Breast epithelium (tissue), 4 donors: ENCODE data around the gene SPNS2. TPM values are rescaled to one million over a fixed set of nuclear protein-coding genes. Genes with fewer than 3 reads are reported as not detected.

ENCODE experiments used
- DNase-seq, 2 donors: peaks; one replicate each; pipeline ENCODE4 v3.0.0-alpha.2; 2019; ENCODE audit warnings: low spot score in 2 of 2
- H3K27ac ChIP-seq, 2 donors: fragments of 200-600 bp; sonication (generic) in 1 of 2; one replicate each; pipeline ENCODE4 v1.5.1; 2016 to 2019; ENCODE audit warnings: mild to moderate bottlenecking in 1 of 2
- H3K27me3 ChIP-seq, 2 donors: fragments of 200-600 bp; sonication (generic) in 1 of 2; one replicate each; pipeline versions ENCODE4 v1.5.1 to v1.6.0; 2017 to 2019; ENCODE audit warnings: control low read depth in 1 of 2, mild to moderate bottlenecking in 1 of 2
- H3K36me3 ChIP-seq: fragments of 200-600 bp; one replicate; pipeline ENCODE4 v1.5.1; 2019
- H3K4me1 ChIP-seq, 2 donors: fragments of 200-600 bp; sonication (generic); one replicate each; pipeline ENCODE4 v1.5.1; 2016 to 2019; ENCODE audit warnings: control low read depth in 1 of 2
- H3K4me3 ChIP-seq, 3 donors: fragments of 200-600 bp; sonication (generic); 1 replicate in 2 of 3; 2 replicates in 1 of 3; pipeline ENCODE4 v1.5.1; 2016 to 2019; ENCODE audit warnings: mild to moderate bottlenecking in 3 of 3, moderate library complexity in 2 of 3
- H3K9me3 ChIP-seq, 2 donors: fragments of 200-600 bp; sonication (generic) in 1 of 2; one replicate each; pipeline ENCODE4 v1.5.1; 2016 to 2019; ENCODE audit warnings: control low read depth in 1 of 2
- POLR2A ChIP-seq: fragments of 450-650 bp; IDR thresholded peaks from one replicate; pipeline ENCODE4 v1.6.1; 2016; ENCODE audit warnings: antibody characterized with exemption, mild to moderate bottlenecking, moderate library complexity
- POLR2AphosphoS5 ChIP-seq, 3 donors: sonication (generic); formaldehyde crosslinking; IDR thresholded peaks; one replicate each; pipeline ENCODE4 v1.6.1; 2017; ENCODE audit warnings: antibody characterized with exemption in 3 of 3
- intact Hi-C: fragments of 100-400 bp; cut with DNase I; formaldehyde crosslinking; loops from one replicate; pipeline ENCODE4 v1.15.1; 2023; ENCODE audit warnings: low total_unique reads
- total RNA-seq, 3 donors: library from RNA; depleted of rRNA; stranded (reverse); fragments of >200 nt; gene quantifications; one replicate each; pipeline ENCODE4 v1.1.0, GENCODE V29; 2016
- TF ChIP-seq, protein P1 (sequence below), 3 donors: fragments of 450-650 bp; IDR thresholded peaks; one replicate each; pipeline ENCODE4 v1.5.1; 2016 to 2017; ENCODE audit warnings: antibody characterized with exemption in 3 of 3, mild to moderate bottlenecking in 3 of 3, moderate library complexity in 3 of 3

The SPNS2 gene
- total RNA-seq, 3 donors from 2014 or later = 5.3 to 14.1 (median 11.5) TPM

- H3K36me3 ChIP-seq = no peaks in the 10 kb centered on the region
- peak overlapping the region; percentile 48 to 62 (median 50) for H3K4me3 ChIP-seq
- no peak for DNase-seq
- H3K27ac ChIP-seq = peak overlapping the region; percentile 10 to 35
- H3K9me3 ChIP-seq = no peaks in the 10 kb centered on the region
- peaks cover 11 to 28% of the 10 kb centered on the region in 2 donors for H3K27me3 ChIP-seq
- TF ChIP-seq POLR2A (no peak), POLR2AphosphoS5 (IDR thresholded peaks at IDR 0.05) (no peak)
- TF ChIP-seq, protein P1, sequence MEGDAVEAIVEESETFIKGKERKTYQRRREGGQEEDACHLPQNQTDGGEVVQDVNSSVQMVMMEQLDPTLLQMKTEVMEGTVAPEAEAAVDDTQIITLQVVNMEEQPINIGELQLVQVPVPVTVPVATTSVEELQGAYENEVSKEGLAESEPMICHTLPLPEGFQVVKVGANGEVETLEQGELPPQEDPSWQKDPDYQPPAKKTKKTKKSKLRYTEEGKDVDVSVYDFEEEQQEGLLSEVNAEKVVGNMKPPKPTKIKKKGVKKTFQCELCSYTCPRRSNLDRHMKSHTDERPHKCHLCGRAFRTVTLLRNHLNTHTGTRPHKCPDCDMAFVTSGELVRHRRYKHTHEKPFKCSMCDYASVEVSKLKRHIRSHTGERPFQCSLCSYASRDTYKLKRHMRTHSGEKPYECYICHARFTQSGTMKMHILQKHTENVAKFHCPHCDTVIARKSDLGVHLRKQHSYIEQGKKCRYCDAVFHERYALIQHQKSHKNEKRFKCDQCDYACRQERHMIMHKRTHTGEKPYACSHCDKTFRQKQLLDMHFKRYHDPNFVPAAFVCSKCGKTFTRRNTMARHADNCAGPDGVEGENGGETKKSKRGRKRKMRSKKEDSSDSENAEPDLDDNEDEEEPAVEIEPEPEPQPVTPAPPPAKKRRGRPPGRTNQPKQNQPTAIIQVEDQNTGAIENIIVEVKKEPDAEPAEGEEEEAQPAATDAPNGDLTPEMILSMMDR (IDR thresholded peaks at IDR 0.05) = no peak
- peaks cover 0 to 6% of the 10 kb centered on the region in 2 donors for H3K4me1 ChIP-seq
- intact Hi-C loops = loop anchor here (10.0 kb wide), 1 partner anchor 1465 kb away; no protein-coding TSS in a partner anchor
These were observed 930 bp downstream of the SPNS2 start for GRCh38 chr17:4499431-4500190.

DNA sequence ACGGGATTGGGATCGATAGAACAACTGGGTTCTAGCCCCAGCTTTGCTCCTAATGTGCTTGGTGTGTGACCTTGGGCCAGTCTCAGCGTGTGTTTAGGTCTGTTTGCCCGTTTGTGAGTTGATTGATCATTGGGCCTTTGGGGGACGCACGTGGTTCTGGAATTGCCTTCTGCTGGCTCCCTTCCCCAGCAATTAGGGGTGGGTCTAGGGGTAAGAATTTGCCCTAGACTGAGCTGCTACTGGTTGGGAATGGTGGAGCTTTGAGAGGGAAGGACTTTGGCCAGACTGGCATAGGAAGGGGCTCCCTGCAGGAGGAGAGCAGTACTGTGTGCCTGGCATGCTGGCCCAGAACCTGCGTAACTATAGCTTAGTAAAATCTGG lies 1.5 kb downstream of the SPNS2 start:
- H3K9me3 ChIP-seq = no peaks in the 10 kb centered on the region
- H3K4me3 ChIP-seq = peak overlapping the region; percentile 48 to 62 (median 50)

GRCh38 chr17:4501295-4501949 lies 2.7 kb downstream of the SPNS2 start:
- H3K27ac ChIP-seq = no peak overlapping the region

More for the DNA sequence above, 1.5 kb downstream of the SPNS2 start:
- peak overlapping the region in 1 of 2 donors; percentile 35 for H3K27ac ChIP-seq
- intact Hi-C loops = loop anchor here (10.0 kb wide), 1 partner anchor 1465 kb away; no protein-coding TSS in a partner anchor
- no peak for DNase-seq
- TF ChIP-seq POLR2A (no peak), POLR2AphosphoS5 (IDR thresholded peaks at IDR 0.05) (no peak)
- TF ChIP-seq, protein P1 (IDR thresholded peaks at IDR 0.05) = no peak
- peaks cover 11 to 28% of the 10 kb centered on the region in 2 donors for H3K27me3 ChIP-seq
- peaks cover 0 to 6% of the 10 kb centered on the region in 2 donors for H3K4me1 ChIP-seq
- H3K36me3 ChIP-seq = no peaks in the 10 kb centered on the region

GRCh38 chr17:4502466-4503154 lies 3.9 kb downstream of the SPNS2 start:
- H3K4me3 ChIP-seq = no peak overlapping the region
- peaks cover 11 to 28% of the 10 kb centered on the region in 2 donors for H3K27me3 ChIP-seq
- DNase-seq = no peak
- no peaks in the 10 kb centered on the region for H3K36me3 ChIP-seq
- peaks cover 3 to 6% of the 10 kb centered on the region in 2 donors for H3K4me1 ChIP-seq
- peak overlapping the region; percentile 19 to 24 for H3K27ac ChIP-seq
- intact Hi-C loops = loop anchor here (10.0 kb wide), 1 partner anchor 1468 kb away; no protein-coding TSS in a partner anchor
- H3K9me3 ChIP-seq = no peaks in the 10 kb centered on the region
- TF ChIP-seq, protein P1 (IDR thresholded peaks at IDR 0.05) = no peak
- TF ChIP-seq POLR2A (no peak), POLR2AphosphoS5 (IDR thresholded peaks at IDR 0.05) (no peak)

More at GRCh38 chr17:4501295-4501949, 2.7 kb downstream of the SPNS2 start:
- Histone ChIP-seq H3K4me1 (peaks cover 2 to 6% of the 10 kb centered on the region in 2 donors), H3K9me3 (no peaks in the 10 kb centered on the region), H3K4me3 (peak overlapping the region in 1 of 3 donors; percentile 62), H3K27me3 (peaks cover 11 to 28% of the 10 kb centered on the region in 2 donors), H3K36me3 (no peaks in the 10 kb centered on the region)
- TF ChIP-seq, protein P1 (IDR thresholded peaks at IDR 0.05) = no peak
- TF ChIP-seq POLR2A (no peak), POLR2AphosphoS5 (IDR thresholded peaks at IDR 0.05) (no peak)
- intact Hi-C loops = loop anchor here (10.0 kb wide), 1 partner anchor 1467 kb away; no protein-coding TSS in a partner anchor
- DNase-seq = no peak
